SH-SY5Y (cell line): Measurements from ENCODE around the gene CHN1.

ENCODE experiments used
- GATA2 ChIP-seq: IDR thresholded peaks from 2 replicates; pipeline ENCODE4 v1.6.1; 2011; ENCODE audit warnings: mild to moderate bottlenecking, low read depth, low read length
- GATA3 ChIP-seq: IDR thresholded peaks from 2 replicates; pipeline ENCODE4 v1.6.1; 2011; ENCODE audit warnings: low read depth, mild to moderate bottlenecking, low read length, moderate library complexity

DNA sequence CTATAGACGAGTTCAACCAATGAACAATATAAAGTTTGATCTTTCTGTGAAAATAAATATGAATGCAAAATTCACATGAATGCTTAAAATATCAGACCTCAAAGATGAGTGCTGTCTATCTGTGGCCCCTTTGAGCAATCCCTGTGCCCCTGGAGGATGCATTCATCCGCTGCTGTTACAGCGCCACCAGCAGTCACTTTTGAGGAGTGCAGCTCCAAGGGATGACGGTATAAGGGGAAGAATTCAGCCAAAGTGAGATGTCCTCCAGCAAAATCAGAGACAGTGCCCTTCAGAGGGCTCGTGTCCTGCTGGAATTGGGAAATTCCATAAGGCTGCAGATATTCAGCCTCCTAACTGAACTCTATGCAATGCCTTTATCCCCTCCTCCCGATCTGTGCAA, 229.0 kb downstream of the CHN1 start:
- TF ChIP-seq GATA2 (no peak), GATA3 (no peak)
